ENCODE data around the gene SH3RF1. TPM values are rescaled to one million over a fixed set of nuclear protein-coding genes. Genes with fewer than 3 reads are reported as not detected.

SH3RF1 gene
- total RNA-seq (10 to 100 TPM; 10.2 to 30.6 (median 15.1) TPM), polyA plus RNA-seq (1 to 10 TPM; 4.0 to 5.6 TPM)

- peak; percentile 84 to 90 (median 89) for ATAC-seq
- Histone ChIP-seq H3K4me3 (peak within 1 kb of the TSS; percentile 79 to 96 (median 94)), H3K27ac (peak within 1 kb of the TSS; percentile 92 to 97 (median 94)), H3K27me3 (no peaks in the 10 kb centered on the region), H3K4me1 (peaks cover 6 to 34% (median 27%) of the 10 kb centered on the region in 3 donors), H3K9me3 (no peaks in the 10 kb centered on the region), H3K36me3 (no peaks in the 10 kb centered on the region)
- TF ChIP-seq CTCF (IDR thresholded peaks at IDR 0.05) = peak in 2 of 4 donors; percentile 7 to 14
- intact Hi-C loops (cut with DNase I) = loop anchor here in 1 of 3 donors (10.0 kb wide), 1 partner anchor 256 kb away; the partner anchor contains the start of gene CBR4
- 1% methylated on average over 65 to 108 of the region's 110 CpGs for WGBS, 2 donors
- no peak for FAIRE-seq
- DNase-seq = peak; percentile 86 to 93 (median 90)
These were observed at the start of gene SH3RF1 for GRCh38 chr4:169270810-169271691. Gene SH3RF1, minus strand, starts transcription at chr4:169270956. Its CDS starts 1,744 bp downstream, at chr4:169269212.

DNA sequence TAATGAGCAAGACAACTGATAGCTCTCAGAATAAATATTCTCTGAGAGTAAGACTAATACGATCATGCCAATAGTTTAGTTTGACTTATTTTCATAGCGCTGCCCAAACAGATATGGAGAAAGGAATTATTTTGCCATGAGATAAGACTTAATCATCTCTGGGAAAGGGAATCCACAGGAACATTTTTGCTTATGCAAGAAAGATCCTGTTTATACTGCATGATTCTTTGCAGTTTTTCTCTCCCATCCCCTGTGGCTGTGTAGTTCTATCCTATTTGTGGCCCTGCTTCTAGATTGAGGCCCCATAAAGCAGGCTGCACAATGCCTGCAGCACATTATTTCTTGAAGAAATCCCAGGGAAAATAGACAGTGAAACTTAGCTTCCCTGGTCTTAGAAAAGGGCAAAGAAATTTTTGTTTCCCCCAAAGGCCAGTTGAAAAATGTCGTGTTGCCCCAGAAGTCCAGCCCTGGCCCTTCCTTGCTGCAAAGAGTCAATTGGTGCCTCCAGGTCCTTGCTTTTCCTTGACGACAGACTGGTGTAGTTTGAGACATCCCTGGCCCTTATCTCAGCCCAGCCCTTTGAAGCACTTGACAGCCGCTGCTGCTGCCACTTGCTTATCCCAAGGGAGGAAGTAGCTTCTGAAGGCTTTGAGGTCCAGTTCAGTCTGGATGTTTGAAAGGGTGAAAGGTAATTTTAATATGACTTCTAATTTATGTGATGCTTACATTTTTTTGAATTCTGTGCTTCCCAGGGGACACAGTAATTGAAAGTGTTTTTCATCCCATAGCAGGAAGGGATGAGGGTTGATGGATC is 45.0 kb upstream of the SH3RF1 start:
- Histone ChIP-seq H3K36me3 (no peaks in the 10 kb centered on the region), H3K27ac (peak overlapping the region in 1 of 4 donors; percentile 5), H3K4me3 (no peak overlapping the region), H3K4me1 (peaks cover 8 to 23% (median 16%) of the 10 kb centered on the region in 3 donors), H3K9me3 (no peaks in the 10 kb centered on the region), H3K27me3 (no peaks in the 10 kb centered on the region)
- TF ChIP-seq CTCF (IDR thresholded peaks at IDR 0.05) = no peak
- 50 to 54% methylated on average over 5 of the region's 5 CpGs for WGBS, 2 donors
- ATAC-seq (peak in 3 of 4 donors; percentile 7 to 43 (median 36)), DNase-seq (no peak), FAIRE-seq (no peak)
- intact Hi-C loops (cut with DNase I) = no loop called here

DNA sequence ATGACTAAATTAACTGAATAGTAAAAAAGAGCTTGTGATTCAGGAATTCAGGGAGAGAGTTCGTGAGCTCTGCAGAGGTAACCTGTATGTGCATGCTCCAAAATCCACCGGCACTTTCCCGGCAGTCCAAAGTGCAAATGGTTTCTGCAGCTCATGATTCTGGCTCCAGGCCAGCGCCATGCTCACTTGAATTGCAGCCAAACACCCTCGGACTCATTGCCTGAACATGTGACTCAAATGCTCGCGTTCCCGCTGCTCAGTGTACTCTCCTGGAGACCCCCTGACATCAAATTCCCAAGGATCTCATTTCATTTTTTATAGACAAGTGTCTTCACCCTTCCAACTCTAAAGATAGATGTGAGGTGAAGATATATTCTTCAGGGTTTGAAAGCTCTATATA is 44.1 kb upstream of the SH3RF1 start:
- peak; percentile 89 to 94 (median 90) for ATAC-seq
- no peaks in the 10 kb centered on the region for H3K36me3 ChIP-seq
- peak; percentile 84 to 94 (median 90) for DNase-seq
- no peaks in the 10 kb centered on the region for H3K9me3 ChIP-seq
- peak overlapping the region in 3 of 4 donors; percentile 45 to 61 (median 48) for H3K27ac ChIP-seq
- no peak for TF ChIP-seq CTCF (IDR thresholded peaks at IDR 0.05)
- H3K27me3 ChIP-seq = no peaks in the 10 kb centered on the region
- no peak for FAIRE-seq
- 4% methylated on average over 8 of the region's 8 CpGs for WGBS, 2 donors
- H3K4me1 ChIP-seq = peaks cover 8 to 23% (median 16%) of the 10 kb centered on the region in 3 donors
- intact Hi-C loops (cut with DNase I) = no loop called here
- H3K4me3 ChIP-seq = no peak overlapping the region

GRCh38 chr4:169313732-169314131 is 43.0 kb upstream of the SH3RF1 start:
- FAIRE-seq (no peak), ATAC-seq (peak in 1 of 4 donors; percentile 61), DNase-seq (no peak)
- Histone ChIP-seq H3K4me1 (peaks cover 8 to 23% (median 16%) of the 10 kb centered on the region in 3 donors), H3K36me3 (no peaks in the 10 kb centered on the region), H3K9me3 (no peaks in the 10 kb centered on the region), H3K4me3 (no peak overlapping the region), H3K27ac (peak overlapping the region in 1 of 4 donors; percentile 45), H3K27me3 (no peaks in the 10 kb centered on the region)
- intact Hi-C loops (cut with DNase I) = no loop called here
- WGBS, 2 donors = 84 to 86% methylated on average over 2 of the region's 2 CpGs
- no peak for TF ChIP-seq CTCF (IDR thresholded peaks at IDR 0.05)

Measured in pancreas (tissue), 10 donors.